ENCODE results near the gene CDK8. TPM values are rescaled to one million over a fixed set of nuclear protein-coding genes. Genes with fewer than 3 reads are reported as not detected.

CDK8 gene
- total and polyA plus RNA-seq, 9 of the 15 experiments (the other 6 are each of a cell fraction or from before 2014, with no cell fraction given): 11.3 to 33.7 (median 20.3) TPM

- TF ChIP-seq UBTF (IDR thresholded peaks at IDR 0.05; ENCODE audit: borderline replicate concordance in 1 of 2, low read depth in 2 of 2, low read length in 2 of 2): peak in 1 of 2 experiments; percentile 30; a peak in 1 of 4 replicates
- TF ChIP-seq HNRNPLL (IDR thresholded peaks at IDR 0.05; ENCODE audit: low read depth, low read length, poor library complexity, severe bottlenecking): peak; percentile 74
- TF ChIP-seq KLF16 (IDR thresholded peaks at IDR 0.05): no peak
- no peak for TF ChIP-seq MBD1 (CRISPR knock-in tag; IDR thresholded peaks at IDR 0.05)
- no peak for TF ChIP-seq ZFP91 (CRISPR knock-in tag; IDR thresholded peaks at IDR 0.05)
- no peak for TF ChIP-seq ZNF384 (IDR thresholded peaks at IDR 0.05; ENCODE audit: low read depth, low read length)
- TF ChIP-seq BCL6 (CRISPR knock-in tag; IDR thresholded peaks at IDR 0.05): no peak
- no peak for TF ChIP-seq ZNF431 (CRISPR knock-in tag; IDR thresholded peaks at IDR 0.05)
- TF ChIP-seq ZNF511 (CRISPR knock-in tag; IDR thresholded peaks at IDR 0.05): no peak
- no peak for TF ChIP-seq CBFB (CRISPR knock-in tag; IDR thresholded peaks at IDR 0.05)
- TF ChIP-seq MCM5 (IDR thresholded peaks at IDR 0.05; ENCODE audit: low read depth): no peak
- TF ChIP-seq HDAC2 (IDR thresholded peaks at IDR 0.05): no peak
- no peak for TF ChIP-seq POLR2AphosphoS2 (IDR thresholded peaks at IDR 0.05; ENCODE audit: low read length)
- TF ChIP-seq ZNF280A (IDR thresholded peaks at IDR 0.05; ENCODE audit: low read depth, partially characterized antibody): no peak
- peak; percentile 41; the same call in 1 of the 2 replicates for TF ChIP-seq KLF13 (tag; IDR thresholded peaks at IDR 0.05; ENCODE audit: borderline replicate concordance, low read depth)
- no peak for TF ChIP-seq ZNF253 (CRISPR knock-in tag; conservative IDR thresholded peaks at IDR 0.05)
- TF ChIP-seq GATAD2A (IDR thresholded peaks at IDR 0.05): no peak
- 0 out of 2 replicates have a peak, but pooled peaks have one; percentile 33 for TF ChIP-seq MXI1 (IDR thresholded peaks at IDR 0.05; ENCODE audit: low read depth, low read length)
- no peak for TF ChIP-seq ZNF79 (CRISPR knock-in tag; IDR thresholded peaks at IDR 0.05; ENCODE audit: low read depth)
- TF ChIP-seq POLR3A (IDR thresholded peaks at IDR 0.05; ENCODE audit: borderline replicate concordance, extremely low read depth, insufficient read depth, insufficient read length): no peak
Measured at GRCh38 chr13:26253787-26254582, at the start of gene CDK8 (continued).

All from K562 (cell line).